IMR-90 (cell line): ENCODE results near the gene KCNMA1. TPM values are rescaled to one million over a fixed set of nuclear protein-coding genes. Genes with fewer than 3 reads are reported as not detected.

ENCODE experiments used
- ATAC-seq: fragments of 200-7000 bp; cut with Tn5 transposase; 2 replicates; pipeline ENCODE4 v1.9.1; 2020; ENCODE audit warnings: low read depth, mild to moderate bottlenecking, moderate library complexity
- BruUV-seq: library from RNA; stranded (reverse); fragments of 400-500 nt; replicated peaks from 2 replicates; lab custom pipeline; 2021; lab: Mats Ljungman, UMichigan
- CTCF ChIA-PET: fragments of 300-600 bp; formaldehyde crosslinking; extraction: SDS; loops from one replicate; lab custom pipeline; 2021; ENCODE audit warnings: antibody characterized with exemption; lab: Yijun Ruan, JAX
- POLR2A ChIA-PET: fragments of 300-600 bp; sonication (Branson Sonifier 250); formaldehyde crosslinking; loops from one replicate; lab custom pipeline; 2022; ENCODE audit warnings: antibody characterized with exemption; ENCODE audit not compliant: unreplicated experiment; lab: Charles Lee
- DNase-seq: peaks from one replicate; pipeline ENCODE4 v3.0.0; 2013
- H2AFZ ChIP-seq: replicated peaks from 2 replicates; pipeline ENCODE3; 2013; ENCODE audit warnings: low read length, mild to moderate bottlenecking; ENCODE audit not compliant: poor library complexity
- H2AK5ac ChIP-seq: 2 replicates; pipeline ENCODE4 v1.6.1; 2013; ENCODE audit warnings: low read depth, low read length, inconsistent platforms
- H2AK9ac ChIP-seq: replicated peaks from 2 replicates; pipeline ENCODE3; 2013; ENCODE audit warnings: mild to moderate bottlenecking, low read depth, low read length, moderate library complexity; ENCODE audit not compliant: poor library complexity
- H2BK120ac ChIP-seq: 2 replicates; pipeline ENCODE4 v1.6.1; 2013; ENCODE audit warnings: low read depth, low read length, inconsistent platforms
- H2BK15ac ChIP-seq: 3 replicates; pipeline ENCODE4 v1.6.1; 2013; ENCODE audit warnings: low read depth, low read length, inconsistent platforms
- H2BK20ac ChIP-seq: 2 replicates; pipeline ENCODE4 v1.6.1; 2013; ENCODE audit warnings: low read depth, mild to moderate bottlenecking, inconsistent platforms, low read length, moderate library complexity
- H2BK5ac ChIP-seq: 2 replicates; pipeline ENCODE4 v1.6.1; 2013; ENCODE audit warnings: mild to moderate bottlenecking, low read depth, low read length, inconsistent platforms; ENCODE audit not compliant: poor library complexity, severe bottlenecking
- H3K14ac ChIP-seq: replicated peaks from 2 replicates; pipeline ENCODE4 v1.6.1; 2013; ENCODE audit warnings: low read depth, low read length, inconsistent platforms
- H3K18ac ChIP-seq: 2 replicates; pipeline ENCODE4 v1.6.1; 2013; ENCODE audit warnings: low read depth, low read length, control low read depth
- H3K23ac ChIP-seq: 2 replicates; pipeline ENCODE4 v1.6.1; 2013; ENCODE audit warnings: low read depth, low read length, inconsistent platforms
- H3K27ac ChIP-seq: 2 replicates; pipeline ENCODE4 v1.5.1; 2013; ENCODE audit warnings: mild to moderate bottlenecking, control low read depth, low read length; ENCODE audit not compliant: insufficient read depth
- H3K27me3 ChIP-seq: 2 replicates; pipeline ENCODE4 v1.6.1; 2013; ENCODE audit warnings: low read length; ENCODE audit not compliant: control insufficient read depth, insufficient read depth
- H3K36me3 ChIP-seq: 2 replicates; pipeline ENCODE4 v1.6.1; 2013; ENCODE audit warnings: low read length, mixed read lengths; ENCODE audit not compliant: control insufficient read depth, insufficient read depth
- H3K4ac ChIP-seq: 2 replicates; pipeline ENCODE4 v1.6.1; 2013; ENCODE audit warnings: low read depth, low read length, inconsistent platforms
- H3K4me1 ChIP-seq: 2 replicates; pipeline ENCODE4 v1.6.1; 2013; ENCODE audit warnings: low read length, mixed read lengths; ENCODE audit not compliant: control insufficient read depth, insufficient read depth
- H3K4me2 ChIP-seq: 2 replicates; pipeline ENCODE4 v1.6.1; 2013; ENCODE audit warnings: low read depth, mild to moderate bottlenecking, control low read depth, low read length, moderate library complexity
- H3K4me3 ChIP-seq: 2 replicates; pipeline ENCODE4 v1.5.1; 2013; ENCODE audit warnings: low read depth, mild to moderate bottlenecking, control low read depth, low read length, moderate library complexity; ENCODE audit not compliant: insufficient read depth
- H3K56ac ChIP-seq: 2 replicates; pipeline ENCODE4 v1.6.1; 2013; ENCODE audit warnings: low read length, inconsistent platforms; ENCODE audit not compliant: insufficient read depth; ENCODE audit errors: extremely low read depth
- H3K79me1 ChIP-seq, 2 experiments: 2 replicates each; pipeline ENCODE4 v1.6.1; 2013; ENCODE audit warnings: low read length in 2 of 2, inconsistent platforms in 1 of 2, low read depth in 1 of 2
- H3K9ac ChIP-seq: 2 replicates; pipeline ENCODE4 v1.6.1; 2013; ENCODE audit warnings: low read depth, low read length, control low read depth
- H3K9me1 ChIP-seq: 2 replicates; pipeline ENCODE4 v1.6.1; 2013; ENCODE audit warnings: low read length, inconsistent platforms; ENCODE audit not compliant: insufficient read depth
- H3K9me3 ChIP-seq: 2 replicates; pipeline ENCODE4 v1.6.1; 2013; ENCODE audit warnings: low read length; ENCODE audit not compliant: control insufficient read depth, insufficient read depth
- H4K20me1 ChIP-seq: 2 replicates; pipeline ENCODE4 v1.6.1; 2013; ENCODE audit warnings: low read length, inconsistent platforms; ENCODE audit not compliant: insufficient read depth
- H4K5ac ChIP-seq: 2 replicates; pipeline ENCODE4 v1.6.1; 2013; ENCODE audit warnings: mild to moderate bottlenecking, low read depth, low read length, control low read depth
- H4K8ac ChIP-seq, 2 experiments: 2 replicates each; pipeline ENCODE4 v1.6.1; 2013; ENCODE audit warnings: low read depth in 2 of 2, low read length in 2 of 2, control low read depth in 1 of 2, inconsistent platforms in 1 of 2
- H4K91ac ChIP-seq: 2 replicates; pipeline ENCODE4 v1.6.1; 2013; ENCODE audit warnings: low read depth, low read length, inconsistent platforms; ENCODE audit not compliant: insufficient read depth
- BHLHE40 ChIP-seq: fragments of 150-350 bp; IDR thresholded peaks from 2 replicates; pipeline ENCODE4 v1.6.1; 2016; ENCODE audit warnings: mild to moderate bottlenecking, low read depth, low read length
- CEBPB ChIP-seq: IDR thresholded peaks from 2 replicates; pipeline ENCODE4 v1.6.1; 2012; ENCODE audit warnings: low read depth, low read length, improper control_type of control experiment
- CHD1 ChIP-seq: IDR thresholded peaks from 2 replicates; pipeline ENCODE4 v1.6.1; 2012; ENCODE audit warnings: low read depth, low read length, improper control_type of control experiment
- FOS ChIP-seq: fragments of 150-350 bp; IDR thresholded peaks from 2 replicates; pipeline ENCODE4 v1.6.1; 2016; ENCODE audit warnings: low read depth, low read length
- MAFK ChIP-seq: IDR thresholded peaks from 2 replicates; pipeline ENCODE4 v1.6.1; 2012; ENCODE audit warnings: low read depth, low read length, improper control_type of control experiment
- MAZ ChIP-seq: IDR thresholded peaks from 2 replicates; pipeline ENCODE4 v1.6.1; 2012; ENCODE audit warnings: low read depth, mild to moderate bottlenecking, low read length, improper control_type of control experiment, moderate library complexity, borderline replicate concordance
- MXI1 ChIP-seq: IDR thresholded peaks from 2 replicates; pipeline ENCODE4 v1.6.1; 2012; ENCODE audit warnings: low read depth, mild to moderate bottlenecking, low read length, moderate library complexity, borderline replicate concordance
- NFE2L2 ChIP-seq: fragments of 150-350 bp; IDR thresholded peaks from 2 replicates; pipeline ENCODE4 v1.6.1; 2016; ENCODE audit warnings: low read depth, mild to moderate bottlenecking, low read length
- POLR2A ChIP-seq: IDR thresholded peaks from 2 replicates; pipeline ENCODE4 v1.6.1; 2012; ENCODE audit warnings: mild to moderate bottlenecking, low read depth, low read length
- RAD21 ChIP-seq: IDR thresholded peaks from 2 replicates; pipeline ENCODE4 v1.6.1; 2012; ENCODE audit warnings: low read length, improper control_type of control experiment
- RCOR1 ChIP-seq: IDR thresholded peaks from 2 replicates; pipeline ENCODE4 v1.6.1; 2012; ENCODE audit warnings: mild to moderate bottlenecking, low read length, improper control_type of control experiment; ENCODE audit not compliant: insufficient replicate concordance
- RFX5 ChIP-seq: IDR thresholded peaks from 2 replicates; pipeline ENCODE4 v1.8.0; 2012; ENCODE audit warnings: low read depth, mild to moderate bottlenecking, low read length, moderate library complexity
- SMC3 ChIP-seq: fragments of 150-350 bp; IDR thresholded peaks from 2 replicates; pipeline ENCODE4 v1.6.1; 2016; ENCODE audit warnings: low read depth, mild to moderate bottlenecking, antibody characterized with exemption, low read length, moderate library complexity
- dilution Hi-C: fragments of 300-500 bp; cut with HindIII; formaldehyde crosslinking; loops from one replicate; pipeline ENCODE4 v1.14.3; 2018; ENCODE audit warnings: low sequenced_read_pairs; ENCODE audit not compliant: unreplicated experiment
- in situ Hi-C: fragments of 300-500 bp; cut with MboI; formaldehyde crosslinking; loops from 3 replicates; pipeline ENCODE4 v1.14.3; 2019; ENCODE audit warnings: low sequenced_read_pairs, inconsistent platforms, mixed read lengths
- intact Hi-C: fragments of 100-400 bp; cut with micrococcal nuclease; formaldehyde crosslinking; loops from 2 replicates; pipeline ENCODE4 v1.10.0; 2022
- polyA plus RNA-seq, 3 experiments: library from polyadenylated mRNA; depleted of rRNA; stranded (reverse); fragments of >200 nt; gene quantifications; 2 replicates each; pipeline ENCODE4 v1.2.3, GENCODE V29; 2012; ENCODE audit warnings: low replicate concordance in 1 of 3
- total RNA-seq: library from RNA; depleted of rRNA; stranded (reverse); fragments of >200 nt; gene quantifications from 2 replicates; pipeline ENCODE4 v1.2.3, GENCODE V29; 2012
- TF ChIP-seq, protein P1 (sequence below): conservative IDR thresholded peaks from 2 replicates; pipeline ENCODE4 v1.5.1; 2012; ENCODE audit warnings: mild to moderate bottlenecking, low read depth, low read length, improper control_type of control experiment
- TF ChIP-seq, protein P2 (sequence below): fragments of 150-350 bp; IDR thresholded peaks from 2 replicates; pipeline ENCODE4 v1.6.1; 2016; ENCODE audit warnings: low read depth, mild to moderate bottlenecking, low read length, moderate library complexity, borderline replicate concordance
- TF ChIP-seq, protein P3 (sequence below): fragments of 150-350 bp; IDR thresholded peaks from 2 replicates; pipeline ENCODE4 v1.6.1; 2017; ENCODE audit warnings: mild to moderate bottlenecking, antibody characterized with exemption, low read length, low read depth

The KCNMA1 gene
- total and polyA plus RNA-seq, 2 of the 4 experiments (the other 2 are of a cell fraction), result 25.6 to 29.6 TPM

DNA sequence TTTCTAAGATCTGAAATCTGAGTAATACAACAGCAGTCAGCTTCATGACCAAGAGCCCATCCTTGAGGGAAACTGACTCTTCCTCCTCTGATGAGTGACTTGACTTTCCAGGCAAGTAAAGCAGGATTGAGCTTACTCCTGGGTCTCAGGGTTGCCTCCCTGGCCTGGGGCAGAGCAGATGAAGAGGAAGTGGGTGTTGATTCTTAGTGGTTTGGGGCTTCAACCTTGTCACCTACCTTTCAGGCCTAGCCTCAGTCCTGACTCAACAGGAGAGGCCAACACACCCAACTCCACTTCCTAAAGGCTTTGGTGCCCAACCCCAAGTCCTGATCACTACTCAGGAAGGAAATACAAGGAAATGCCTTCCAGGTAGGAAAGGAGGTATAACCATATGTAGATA lies 54.1 kb downstream of the KCNMA1 start:
- Histone ChIP-seq H3K18ac (no peak overlapping the region), H3K4me3 (no peak overlapping the region), H3K9me3 (no peaks in the 10 kb centered on the region), H4K8ac (no peak overlapping the region), H4K20me1 (no peaks in the 10 kb centered on the region), H2AFZ (no peak overlapping the region), H3K27ac (no peak overlapping the region), H3K4ac (peak overlapping the region; percentile 36; the same call in 1 of the 2 replicates), H2BK20ac (peak overlapping the region; percentile 65; the same call in 1 of the 2 replicates), H3K9me1 (peaks cover 19% of the 10 kb centered on the region), H3K4me2 (no peak overlapping the region), H3K56ac (no peak overlapping the region), H3K9ac (no peak overlapping the region), H2AK5ac (peak overlapping the region; percentile 77), H3K23ac (no peak overlapping the region), H3K4me1 (peaks cover 18% of the 10 kb centered on the region), H2AK9ac (no peak overlapping the region), H3K36me3 (no peaks in the 10 kb centered on the region), H3K27me3 (no peaks in the 10 kb centered on the region), H2BK5ac (no peak overlapping the region), H3K14ac (0 out of 2 replicates have a peak overlapping the region, but pooled peaks have one; percentile 30), H2BK120ac (peak overlapping the region; percentile 7; the same call in 1 of the 2 replicates), H2BK15ac (peak overlapping the region; percentile 22; the same call in 1 of the 3 replicates), H4K5ac (no peak overlapping the region), H4K91ac (no peak overlapping the region), H3K79me1 (peaks cover 3 to 21% of the 10 kb centered on the region in 2 experiments; a peak in 2 of 4 replicates)
- intact Hi-C loops, result loop anchor here (10.0 kb wide), 1 partner anchor 49 kb away; no protein-coding TSS in a partner anchor
- CTCF ChIA-PET, result no interaction called here
- no peak for ATAC-seq
- DNase-seq, result no peak
- dilution Hi-C loops, result no loop called here
- TF ChIP-seq NFE2L2, result no peak
- TF ChIP-seq MAZ, result no peak
- TF ChIP-seq MAFK, result no peak
- TF ChIP-seq RFX5, result no peak
- no peak for TF ChIP-seq RCOR1
- no peak for TF ChIP-seq SMC3
- no peak for TF ChIP-seq POLR2A
- TF ChIP-seq, protein P1, sequence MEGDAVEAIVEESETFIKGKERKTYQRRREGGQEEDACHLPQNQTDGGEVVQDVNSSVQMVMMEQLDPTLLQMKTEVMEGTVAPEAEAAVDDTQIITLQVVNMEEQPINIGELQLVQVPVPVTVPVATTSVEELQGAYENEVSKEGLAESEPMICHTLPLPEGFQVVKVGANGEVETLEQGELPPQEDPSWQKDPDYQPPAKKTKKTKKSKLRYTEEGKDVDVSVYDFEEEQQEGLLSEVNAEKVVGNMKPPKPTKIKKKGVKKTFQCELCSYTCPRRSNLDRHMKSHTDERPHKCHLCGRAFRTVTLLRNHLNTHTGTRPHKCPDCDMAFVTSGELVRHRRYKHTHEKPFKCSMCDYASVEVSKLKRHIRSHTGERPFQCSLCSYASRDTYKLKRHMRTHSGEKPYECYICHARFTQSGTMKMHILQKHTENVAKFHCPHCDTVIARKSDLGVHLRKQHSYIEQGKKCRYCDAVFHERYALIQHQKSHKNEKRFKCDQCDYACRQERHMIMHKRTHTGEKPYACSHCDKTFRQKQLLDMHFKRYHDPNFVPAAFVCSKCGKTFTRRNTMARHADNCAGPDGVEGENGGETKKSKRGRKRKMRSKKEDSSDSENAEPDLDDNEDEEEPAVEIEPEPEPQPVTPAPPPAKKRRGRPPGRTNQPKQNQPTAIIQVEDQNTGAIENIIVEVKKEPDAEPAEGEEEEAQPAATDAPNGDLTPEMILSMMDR, result no peak
- TF ChIP-seq, protein P2, sequence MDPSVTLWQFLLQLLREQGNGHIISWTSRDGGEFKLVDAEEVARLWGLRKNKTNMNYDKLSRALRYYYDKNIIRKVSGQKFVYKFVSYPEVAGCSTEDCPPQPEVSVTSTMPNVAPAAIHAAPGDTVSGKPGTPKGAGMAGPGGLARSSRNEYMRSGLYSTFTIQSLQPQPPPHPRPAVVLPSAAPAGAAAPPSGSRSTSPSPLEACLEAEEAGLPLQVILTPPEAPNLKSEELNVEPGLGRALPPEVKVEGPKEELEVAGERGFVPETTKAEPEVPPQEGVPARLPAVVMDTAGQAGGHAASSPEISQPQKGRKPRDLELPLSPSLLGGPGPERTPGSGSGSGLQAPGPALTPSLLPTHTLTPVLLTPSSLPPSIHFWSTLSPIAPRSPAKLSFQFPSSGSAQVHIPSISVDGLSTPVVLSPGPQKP, result no peak
- TF ChIP-seq CEBPB, result no peak
- TF ChIP-seq FOS, result no peak
- TF ChIP-seq RAD21, result no peak
- no peak for TF ChIP-seq BHLHE40
- TF ChIP-seq, protein P3, sequence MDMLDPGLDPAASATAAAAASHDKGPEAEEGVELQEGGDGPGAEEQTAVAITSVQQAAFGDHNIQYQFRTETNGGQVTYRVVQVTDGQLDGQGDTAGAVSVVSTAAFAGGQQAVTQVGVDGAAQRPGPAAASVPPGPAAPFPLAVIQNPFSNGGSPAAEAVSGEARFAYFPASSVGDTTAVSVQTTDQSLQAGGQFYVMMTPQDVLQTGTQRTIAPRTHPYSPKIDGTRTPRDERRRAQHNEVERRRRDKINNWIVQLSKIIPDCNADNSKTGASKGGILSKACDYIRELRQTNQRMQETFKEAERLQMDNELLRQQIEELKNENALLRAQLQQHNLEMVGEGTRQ, result no peak
- TF ChIP-seq CHD1, result no peak
- no peak for TF ChIP-seq MXI1
- POLR2A ChIA-PET, result no interaction called here
- in situ Hi-C loops, result no loop called here
- BruUV-seq, result no TSS peak
